ENCODE results near the gene CPLANE2.

Gene CPLANE2

DNA sequence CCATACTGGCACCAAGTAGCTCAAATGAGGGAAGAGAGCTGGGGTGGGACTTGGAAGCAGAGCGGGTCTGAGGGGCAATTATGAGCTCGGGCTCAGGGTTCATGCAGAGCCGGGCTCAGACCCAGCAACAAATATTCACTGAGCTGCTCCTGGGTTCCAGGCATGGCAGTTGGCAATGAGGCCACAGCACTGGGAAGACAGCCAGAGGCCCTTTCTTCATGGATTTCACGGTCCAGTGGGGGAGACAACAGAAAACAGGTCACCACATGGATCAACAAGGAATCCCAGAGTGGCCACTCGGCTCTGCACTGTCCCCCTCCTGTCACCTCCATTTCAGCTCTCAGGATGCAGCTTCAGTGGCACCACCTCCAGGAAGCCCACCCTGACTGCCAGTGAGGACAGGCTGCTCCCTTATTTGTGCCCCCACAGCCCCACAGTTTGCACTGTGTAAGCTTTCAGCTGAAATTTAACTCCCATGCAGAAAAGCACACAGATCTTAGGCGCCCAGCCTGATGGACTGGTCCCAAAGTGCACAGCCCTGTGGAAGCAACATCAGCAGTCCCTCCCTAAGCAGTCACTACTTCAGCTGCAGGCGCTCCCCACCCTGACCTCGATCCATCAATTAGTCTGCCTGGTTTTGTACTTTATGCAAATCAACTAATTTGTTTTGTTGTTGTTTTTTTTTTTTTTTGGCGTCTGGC is 46.9 kb downstream of the CPLANE2 start:
- no peak for DNase-seq (ENCODE audit: low read depth, low spot score)

DNA sequence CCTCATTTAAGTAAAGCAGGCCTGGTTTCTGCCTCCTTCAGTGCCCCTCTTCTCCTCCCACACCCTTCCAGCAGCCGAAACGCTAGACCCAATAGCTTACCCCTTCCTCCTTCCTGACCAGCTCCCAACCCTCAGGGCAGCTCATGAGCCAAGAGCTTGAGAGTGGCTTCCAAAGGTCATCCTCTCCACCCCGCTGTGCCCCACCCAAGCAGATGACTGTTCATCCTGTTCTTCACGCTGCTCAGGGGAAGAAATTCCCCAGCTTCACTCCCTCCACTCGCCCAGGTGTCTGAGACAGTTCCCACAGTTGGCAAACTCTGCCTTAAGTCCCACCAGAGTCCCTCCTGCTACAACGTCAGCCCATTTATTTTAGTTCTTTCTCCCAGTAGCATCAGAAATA is 48.0 kb downstream of the CPLANE2 start:
- DNase-seq (ENCODE audit: low read depth, low spot score), result no peak

DNA sequence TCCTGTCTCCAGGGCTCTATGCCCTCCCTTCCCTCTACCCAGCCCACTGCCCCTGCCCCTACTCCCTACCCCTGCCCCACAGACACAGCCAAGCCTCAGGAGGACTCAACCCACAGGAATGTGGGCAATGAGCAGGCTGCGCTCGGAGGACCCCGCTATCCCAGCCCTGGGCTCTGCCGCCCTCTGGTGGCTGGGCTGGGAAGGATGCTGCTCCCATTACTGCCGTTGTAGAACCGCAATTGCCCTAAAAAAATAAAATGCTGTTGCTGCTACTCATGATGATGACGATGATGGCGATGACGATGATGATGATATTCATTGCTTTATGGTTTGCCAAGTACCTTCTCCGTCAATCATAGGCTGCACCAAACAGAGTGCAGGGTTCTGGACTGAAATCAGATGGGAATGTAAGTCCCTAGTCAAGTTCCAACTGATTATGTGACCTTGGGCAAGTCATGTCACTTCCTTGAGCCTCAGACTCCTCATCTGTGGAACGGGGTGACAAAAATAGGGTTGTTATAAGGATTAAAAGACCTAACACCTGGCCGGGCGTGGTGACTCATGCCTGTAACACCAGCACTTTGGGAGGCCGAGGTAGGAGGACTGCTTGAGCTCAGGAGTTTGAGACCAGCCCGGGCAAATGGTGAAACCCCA is 49.1 kb downstream of the CPLANE2 start:
- peak; percentile 50 for DNase-seq (ENCODE audit: low read depth, low spot score)

GRCh38 chr1:16186655-16187235 is 50.2 kb downstream of the CPLANE2 start:
- no peak for DNase-seq (ENCODE audit: low read depth, low spot score)

DNA sequence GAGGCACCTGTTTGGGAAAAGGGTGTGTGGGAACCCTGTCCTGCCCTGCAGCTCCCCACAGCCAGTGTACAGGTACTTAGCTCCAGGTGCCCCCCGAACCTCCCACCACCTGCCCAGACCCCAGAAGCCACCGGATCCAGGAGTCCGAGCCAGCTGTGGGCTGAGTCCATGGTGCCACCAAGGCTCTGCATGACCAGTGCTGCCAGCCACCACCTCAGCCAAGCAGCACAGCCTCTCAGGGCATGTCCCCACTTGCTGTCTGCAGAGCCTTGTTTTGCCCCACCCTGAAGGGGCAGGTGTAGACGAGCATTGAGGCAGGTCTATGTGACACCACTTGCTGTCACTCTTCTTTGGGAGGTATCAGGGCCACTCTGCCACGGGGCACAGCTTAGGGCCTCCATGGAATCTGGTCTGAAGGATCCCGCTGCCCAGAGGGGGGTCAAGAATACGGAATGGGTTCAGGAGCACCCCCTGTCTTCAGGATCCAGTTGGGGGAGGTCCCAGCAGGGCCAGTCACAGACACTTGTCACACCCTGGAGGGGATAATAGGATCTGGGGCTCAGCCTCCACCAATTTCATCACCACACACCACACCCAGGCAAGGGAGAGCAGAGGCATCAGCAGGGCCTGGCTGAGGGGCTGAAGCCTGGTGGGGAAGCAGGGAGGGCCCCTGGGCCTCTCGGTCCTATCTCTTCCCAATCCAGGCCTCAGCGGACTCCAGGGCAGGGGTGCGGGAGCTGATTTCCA is 52.3 kb downstream of the CPLANE2 start:
- no peak for DNase-seq (ENCODE audit: low read depth, low spot score)

DNA sequence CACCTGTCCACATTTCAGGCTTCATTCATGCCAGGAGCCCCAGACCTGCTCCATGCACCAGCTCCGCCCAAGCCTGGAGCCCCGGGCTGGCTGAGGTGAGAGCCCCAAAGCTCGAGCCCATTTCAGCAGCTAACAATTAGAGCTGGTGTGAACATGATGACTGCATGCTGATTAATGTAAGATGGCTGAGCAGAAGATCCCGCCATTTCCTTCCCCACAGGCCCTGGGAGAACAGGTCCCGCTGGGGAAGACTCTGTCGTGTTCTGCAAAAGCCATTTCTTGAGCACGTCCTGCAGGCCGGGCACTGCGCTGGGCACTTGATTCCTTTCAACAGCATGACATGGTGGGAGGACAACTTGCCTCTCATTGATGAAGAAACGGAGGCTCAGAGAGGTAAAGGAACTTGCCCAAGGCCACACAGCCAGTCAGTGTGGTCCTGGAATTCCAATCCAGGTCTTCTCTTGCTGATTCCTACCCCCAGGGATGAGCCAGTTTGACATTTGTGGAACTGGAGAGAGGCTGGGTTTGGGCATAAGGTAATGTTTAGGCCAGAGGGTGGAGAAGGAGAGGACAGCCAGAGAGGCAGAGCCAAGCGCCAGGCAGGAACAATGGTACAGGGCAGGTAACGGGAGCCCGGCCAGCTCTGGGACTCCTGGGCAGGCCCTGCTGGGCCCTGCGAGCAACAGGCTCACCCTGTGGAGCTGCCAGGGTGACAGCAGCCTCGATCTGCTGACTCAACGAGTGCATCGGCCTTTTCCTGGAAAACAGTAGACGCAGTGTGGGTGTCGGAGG is 53.0 kb downstream of the CPLANE2 start:
- no peak for DNase-seq (ENCODE audit: low read depth, low spot score)

DNA sequence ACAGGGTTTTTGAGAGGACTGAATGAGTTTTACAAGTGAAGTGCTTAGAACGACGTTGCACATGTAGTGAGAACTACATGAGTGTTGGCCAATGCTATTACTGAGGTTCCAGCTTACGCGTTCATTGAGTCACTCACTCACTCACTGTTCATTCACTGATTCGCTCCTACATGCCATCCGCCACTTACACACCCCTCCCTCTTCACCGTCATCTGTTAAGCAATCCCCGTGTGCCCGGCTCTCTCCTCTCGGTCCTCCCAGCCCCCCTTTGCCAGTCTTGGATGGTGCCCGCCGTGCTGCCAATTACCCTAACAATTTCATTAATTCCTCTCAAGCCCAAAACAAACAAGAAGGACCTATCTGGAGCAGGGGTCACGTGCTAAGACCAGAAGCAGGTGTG is 53.8 kb downstream of the CPLANE2 start:
- DNase-seq (ENCODE audit: low read depth, low spot score), result no peak

DNA sequence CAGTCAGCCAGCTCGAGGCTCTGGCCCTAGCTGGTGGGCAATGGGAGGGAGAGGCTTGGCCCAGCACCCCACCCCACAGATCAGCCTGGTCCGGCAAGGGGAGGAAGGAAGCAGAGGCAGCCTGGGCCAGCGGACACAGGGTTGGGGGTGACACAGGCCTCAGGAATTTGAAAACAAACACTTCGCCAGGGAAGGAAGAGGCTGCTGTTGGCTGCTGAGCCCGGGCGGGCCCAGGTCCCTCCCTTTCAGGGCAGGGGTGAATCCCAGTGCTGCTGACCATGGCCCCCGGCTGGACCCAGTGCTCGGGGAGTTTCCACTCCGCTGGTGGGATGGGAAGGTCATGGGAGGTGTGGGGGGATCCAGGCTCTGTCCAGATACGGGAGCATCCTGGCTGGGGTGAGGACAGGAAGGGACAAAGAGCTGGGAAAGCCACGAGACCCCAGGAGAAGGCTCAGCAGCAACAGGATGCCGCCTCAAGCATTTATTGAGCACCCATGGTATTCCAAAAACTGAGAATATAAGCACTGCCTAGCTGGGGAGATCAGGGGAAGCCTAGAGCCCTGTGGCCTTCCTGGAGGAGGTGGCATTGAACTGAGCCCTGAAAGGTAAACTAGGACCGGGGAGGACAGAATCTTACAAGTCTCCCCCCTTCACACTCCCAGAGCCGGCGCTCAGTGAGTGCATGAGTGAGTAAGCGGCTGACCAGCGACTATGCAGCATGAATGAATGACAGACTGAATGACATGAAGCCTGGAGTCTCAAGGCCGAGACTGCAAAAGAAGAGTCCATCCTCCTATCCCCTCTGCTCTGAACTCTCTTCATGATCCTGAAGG is 54.9 kb downstream of the CPLANE2 start:
- DNase-seq (ENCODE audit: low read depth, low spot score), result peak; percentile 43

All from brain pericyte (primary cell).